ENCODE results near the gene FBXL17. TPM values are rescaled to one million over a fixed set of nuclear protein-coding genes. Genes with fewer than 3 reads are reported as not detected.
A peak's percentile ranks its signal among the peaks of the same experiment; 100 is the strongest.

The FBXL17 gene
- total and polyA plus RNA-seq, 2 of the 13 experiments (the other 11 are each of a cell fraction or from before 2014, with no cell fraction given) = 3.0 to 7.9 TPM

GRCh38 chr5:108093186-108093585 is 288.7 kb downstream of the FBXL17 start:
- Histone ChIP-seq H3K36me3 (replicated peaks in 1 of 2; ENCODE audit: control insufficient read depth in 1 of 2, insufficient read depth in 2 of 2, low read length in 2 of 2) (no peaks in the 10 kb centered on the region), H4K20me1 (ENCODE audit: insufficient read depth, low read length) (no peaks in the 10 kb centered on the region), H3K9ac (ENCODE audit: insufficient read depth, low read depth, low read length) (no peak overlapping the region), H3K79me2 (ENCODE audit: insufficient read depth, low read length) (no peaks in the 10 kb centered on the region), H3K4me1 (ENCODE audit: insufficient read depth, low read length) (no peaks in the 10 kb centered on the region), H2AFZ (ENCODE audit: low read length) (no peak overlapping the region), H3K27me3 (ENCODE audit: control insufficient read depth in 1 of 2, insufficient read depth in 2 of 2, low read length in 2 of 2) (no peaks in the 10 kb centered on the region), H3K9me3 (ENCODE audit: low read length) (no peaks in the 10 kb centered on the region), H3K4me3 (replicated peaks in 1 of 3; ENCODE audit: insufficient read depth in 1 of 3, low read depth in 2 of 3, low read length in 3 of 3) (no peak overlapping the region), H3K27ac (ENCODE audit: extremely low read length, insufficient read depth, low read length) (no peak overlapping the region), H3K4me2 (ENCODE audit: low read depth, low read length) (no peak overlapping the region)
- in situ Hi-C loops (cut with HindIII; ENCODE audit: extremely low pct_ligation_motif_present, low pct_unique_long_range_greater_than_20kb) = no loop called here
- no peak for TF ChIP-seq SATB2 (CRISPR knock-in tag; IDR thresholded peaks at IDR 0.05)
- TF ChIP-seq STAG1 (CRISPR knock-in tag; IDR thresholded peaks at IDR 0.05) = peak; percentile 13; the same call in 1 of the 2 replicates
- WGBS (ENCODE audit: low lambda C conversion rate) = 17% methylated on average over 2 of the region's 2 CpGs
- DNase-seq (ENCODE audit: low spot score) (no peak), ATAC-seq (peak; percentile 53; the same call in 1 of the 3 replicates), FAIRE-seq (peak; percentile 15)
- no TSS peak for BruUV-seq (replicated peaks)
- POLR2A ChIA-PET = no interaction called here
- intact Hi-C loops (cut with micrococcal nuclease; ENCODE audit: unreplicated experiment) = loop anchor here (1.0 kb wide), 1 partner anchor 420 kb away; no protein-coding TSS in a partner anchor
- CTCF ChIA-PET (ENCODE audit: low intra/inter-chr PET ratio, low total read pairs) = no interaction called here

- Histone ChIP-seq H3K4me1 (ENCODE audit: insufficient read depth, low read length) (no peaks in the 10 kb centered on the region), H3K9ac (ENCODE audit: insufficient read depth, low read depth, low read length) (no peak overlapping the region), H3K4me3 (replicated peaks in 1 of 3; ENCODE audit: insufficient read depth in 1 of 3, low read depth in 2 of 3, low read length in 3 of 3) (no peak overlapping the region), H3K4me2 (ENCODE audit: low read depth, low read length) (no peak overlapping the region), H3K9me3 (ENCODE audit: low read length) (no peaks in the 10 kb centered on the region), H2AFZ (ENCODE audit: low read length) (no peak overlapping the region), H4K20me1 (ENCODE audit: insufficient read depth, low read length) (no peaks in the 10 kb centered on the region), H3K36me3 (replicated peaks in 1 of 2; ENCODE audit: control insufficient read depth in 1 of 2, insufficient read depth in 2 of 2, low read length in 2 of 2) (no peaks in the 10 kb centered on the region), H3K27me3 (ENCODE audit: control insufficient read depth in 1 of 2, insufficient read depth in 2 of 2, low read length in 2 of 2) (no peaks in the 10 kb centered on the region), H3K79me2 (ENCODE audit: insufficient read depth, low read length) (no peaks in the 10 kb centered on the region), H3K27ac (ENCODE audit: extremely low read length, insufficient read depth, low read length) (no peak overlapping the region)
- ATAC-seq (no peak), DNase-seq (ENCODE audit: low spot score) (no peak), FAIRE-seq (no peak)
- TF ChIP-seq SUZ12 (IDR thresholded peaks at IDR 0.05; ENCODE audit: low read depth, low read length) = no peak
- in situ Hi-C loops (cut with HindIII; ENCODE audit: extremely low pct_ligation_motif_present, low pct_unique_long_range_greater_than_20kb) = no loop called here
- ChIA-PET POLR2A (no interaction called here), CTCF (ENCODE audit: low intra/inter-chr PET ratio, low total read pairs) (no interaction called here)
- intact Hi-C loops (cut with micrococcal nuclease; ENCODE audit: unreplicated experiment) = no loop called here
- no TSS peak for BruUV-seq (replicated peaks)
- 75% methylated on average over 4 of the region's 4 CpGs for WGBS (ENCODE audit: low lambda C conversion rate)
Measured at GRCh38 chr5:108090946-108091345, 291.0 kb downstream of the FBXL17 start.

GRCh38 chr5:108084105-108084504 is 297.8 kb downstream of the FBXL17 start:
- 81% methylated on average over 7 of the region's 7 CpGs for WGBS (ENCODE audit: low lambda C conversion rate)
- Histone ChIP-seq H3K4me1 (ENCODE audit: insufficient read depth, low read length) (peaks cover 10% of the 10 kb centered on the region; the same call in 1 of the 2 replicates), H3K27ac (ENCODE audit: extremely low read length, insufficient read depth, low read length) (no peak overlapping the region), H3K36me3 (replicated peaks in 1 of 2; ENCODE audit: control insufficient read depth in 1 of 2, insufficient read depth in 2 of 2, low read length in 2 of 2) (no peaks in the 10 kb centered on the region), H3K9ac (ENCODE audit: insufficient read depth, low read depth, low read length) (no peak overlapping the region), H4K20me1 (ENCODE audit: insufficient read depth, low read length) (no peaks in the 10 kb centered on the region), H3K79me2 (ENCODE audit: insufficient read depth, low read length) (no peaks in the 10 kb centered on the region), H3K27me3 (ENCODE audit: control insufficient read depth in 1 of 2, insufficient read depth in 2 of 2, low read length in 2 of 2) (no peaks in the 10 kb centered on the region), H3K4me3 (replicated peaks in 1 of 3; ENCODE audit: insufficient read depth in 1 of 3, low read depth in 2 of 3, low read length in 3 of 3) (no peak overlapping the region), H2AFZ (ENCODE audit: low read length) (no peak overlapping the region), H3K9me3 (ENCODE audit: low read length) (no peaks in the 10 kb centered on the region), H3K4me2 (ENCODE audit: low read depth, low read length) (no peak overlapping the region)
- DNase-seq (ENCODE audit: low spot score) (no peak), ATAC-seq (no peak), FAIRE-seq (no peak)
- ChIA-PET CTCF (ENCODE audit: low intra/inter-chr PET ratio, low total read pairs) (no interaction called here), POLR2A (no interaction called here)
- no peak for TF ChIP-seq HMGA1 (CRISPR knock-in tag; conservative IDR thresholded peaks at IDR 0.05)
- intact Hi-C loops (cut with micrococcal nuclease; ENCODE audit: unreplicated experiment) (no loop called here), in situ Hi-C loops (cut with HindIII; ENCODE audit: extremely low pct_ligation_motif_present, low pct_unique_long_range_greater_than_20kb) (no loop called here)
- no TSS peak for BruUV-seq (replicated peaks)
